GM12878 (cell line): ENCODE data around the gene NLRC3. TPM values are rescaled to one million over a fixed set of nuclear protein-coding genes. Genes with fewer than 3 reads are reported as not detected.

Experiments used
- ATAC-seq: fragments of 200-7000 bp; cut with Tn5 transposase; 3 replicates; pipeline ENCODE4 v1.9.1; 2020; ENCODE audit warnings: mild to moderate bottlenecking, moderate library complexity
- BruUV-seq: library from RNA; stranded (reverse); fragments of 400-500 nt; replicated peaks from 2 replicates; lab custom pipeline; 2021; lab: Mats Ljungman, UMichigan
- CTCF ChIA-PET: fragments of 300-600 bp; sonication (Branson Sonifier 250); formaldehyde crosslinking; extraction: SDS; loops from one replicate; lab custom pipeline; 2021; ENCODE audit warnings: inconsistent platforms; lab: Yijun Ruan, JAX
- POLR2A ChIA-PET: fragments of 350-600 bp; formaldehyde crosslinking; extraction: SDS; loops from one replicate; lab custom pipeline; 2021; ENCODE audit warnings: inconsistent platforms; lab: Charles Lee
- RAD21 ChIA-PET: fragments of 300-600 bp; sonication (Branson Sonifier 250); formaldehyde crosslinking; loops from one replicate; lab custom pipeline; 2023; ENCODE audit warnings: antibody characterized with exemption; ENCODE audit not compliant: unreplicated experiment; lab: Charles Lee
- SMC1A ChIA-PET: fragments of 300-600 bp; sonication (Branson Sonifier 250); formaldehyde crosslinking; loops from one replicate; lab custom pipeline; 2023; ENCODE audit not compliant: unreplicated experiment, uncharacterized antibody; lab: Charles Lee
- DNase-seq: peaks from one replicate; pipeline ENCODE4 v3.0.0-alpha.2; 2011; ENCODE audit warnings: low read depth, low spot score
- FAIRE-seq: peaks from 3 replicates; lab custom pipeline; 2011; peaks lifted over from hg19 to GRCh38; lab: Jason Lieb, UNC
- H2AFZ ChIP-seq: 2 replicates; pipeline ENCODE4 v1.6.0; 2011; ENCODE audit warnings: low read depth, low read length, control low read depth; ENCODE audit not compliant: control insufficient read depth
- H3K27ac ChIP-seq: 2 replicates; pipeline ENCODE4 v1.5.1; 2011; ENCODE audit warnings: control low read depth; ENCODE audit not compliant: control insufficient read depth, insufficient read depth
- H3K27me3 ChIP-seq, 2 experiments: replicated peaks in 1 of 2; 2 replicates each; pipeline versions ENCODE4 v1.6.0 to v1.6.1; 2011; ENCODE audit warnings: low read length in 1 of 2; ENCODE audit not compliant: control insufficient read depth in 2 of 2, insufficient read depth in 2 of 2
- H3K36me3 ChIP-seq, 2 experiments: 2 replicates each; pipeline ENCODE4 v1.5.1; 2011; ENCODE audit warnings: low read length in 1 of 2; ENCODE audit not compliant: control insufficient read depth in 2 of 2, insufficient read depth in 2 of 2
- H3K4me1 ChIP-seq: 2 replicates; pipeline ENCODE4 v1.6.1; 2011; ENCODE audit warnings: mild to moderate bottlenecking, low read length, moderate library complexity, mixed read lengths; ENCODE audit not compliant: control insufficient read depth, insufficient read depth
- H3K4me2 ChIP-seq: 2 replicates; pipeline ENCODE4 v1.6.0; 2011; ENCODE audit warnings: control low read depth; ENCODE audit not compliant: control insufficient read depth, insufficient read depth
- H3K4me3 ChIP-seq: fragments of 200-600 bp; sonication (generic); 2 replicates; pipeline ENCODE4 v1.5.1; 2016
- H3K79me2 ChIP-seq: 2 replicates; pipeline ENCODE4 v1.6.0; 2011; ENCODE audit warnings: low read length; ENCODE audit not compliant: control insufficient read depth, insufficient read depth
- H3K9ac ChIP-seq: 2 replicates; pipeline ENCODE4 v1.8.0; 2011; ENCODE audit warnings: low read length, control low read depth, mixed read lengths; ENCODE audit not compliant: control insufficient read depth, insufficient read depth
- H3K9me3 ChIP-seq: replicated peaks from 3 replicates; pipeline ENCODE4 v1.5.1; 2011; ENCODE audit warnings: mild to moderate bottlenecking, low read length; ENCODE audit not compliant: control insufficient read depth, insufficient read depth
- H4K20me1 ChIP-seq: 2 replicates; pipeline ENCODE4 v1.6.0; 2011; ENCODE audit not compliant: control insufficient read depth, insufficient read depth
- CHD1 ChIP-seq: IDR thresholded peaks from 2 replicates; pipeline ENCODE4 v1.6.1; 2012; ENCODE audit warnings: low read depth, low read length, improper control_type of control experiment
- MYB ChIP-seq: fragments of 150-350 bp; IDR thresholded peaks from 2 replicates; pipeline ENCODE4 v1.6.1; 2014; ENCODE audit warnings: mild to moderate bottlenecking, low read depth, low read length, borderline replicate concordance
- WGBS: methylation state at CpG from one replicate; pipeline ENCODE4 v1.1.6; 2016; ENCODE audit warnings: low lambda C conversion rate; ENCODE audit not compliant: insufficient replicate concordance, insufficient coverage; ENCODE audit errors: missing lambda C conversion rate; 5-methylcytosine and 5-hydroxymethylcytosine counted together
- in situ Hi-C: fragments of 300-500 bp; cut with MboI; formaldehyde crosslinking; loops from 9 replicates; pipeline ENCODE4 v1.14.3; 2018; ENCODE audit warnings: mixed read lengths
- intact Hi-C: fragments of 100-400 bp; cut with micrococcal nuclease; formaldehyde crosslinking; loops from one replicate; pipeline ENCODE4 v1.14.2; 2022; ENCODE audit not compliant: unreplicated experiment
- polyA plus RNA-seq, 11 experiments: library from polyadenylated mRNA; depleted of rRNA in 4 of 11; unstranded in 6 of 11; stranded (reverse) in 5 of 11; fragments of >200 nt; fragmentation: Nextera tagmentation in 4 of 11; fragmentation: Illumina TruSeq in 1 of 11; extraction: Ambion mirVana in 4 of 11; extraction: Trizol in 1 of 11; gene quantifications; 1 replicate in 1 of 11; 2 replicates in 10 of 11; pipeline versions ENCODE4 v1.2.1 to v1.2.3, GENCODE V29; 2011 to 2016; ENCODE audit warnings: inconsistent platforms in 2 of 11, missing spikeins in 2 of 11, low read depth in 1 of 11
- total RNA-seq, 4 experiments: library from RNA; depleted of rRNA in 3 of 4; stranded (reverse); fragments of >200 nt in 3 of 4; fragmentation: Illumina TruSeq in 1 of 4; extraction: Trizol in 1 of 4; gene quantifications; 2 replicates each; pipeline versions ENCODE4 v1.2.1 to v1.2.3, GENCODE V29; 2013 to 2021
- TF ChIP-seq, protein P1 (sequence below): IDR thresholded peaks from 2 replicates; pipeline ENCODE4 v1.6.1; 2011; ENCODE audit warnings: borderline replicate concordance, low read depth, mild to moderate bottlenecking, moderate library complexity, mixed read lengths, low read length; ENCODE audit not compliant: insufficient read depth; ENCODE audit errors: extremely low read length
- TF ChIP-seq, protein P2 (sequence below): fragments of 450-650 bp; IDR thresholded peaks from 2 replicates; pipeline ENCODE4 v1.6.1; 2014; ENCODE audit warnings: mild to moderate bottlenecking

Gene NLRC3
- total and polyA plus RNA-seq, 10 of the 15 experiments (the other 5 are each of a cell fraction or from before 2014, with no cell fraction given) = 2.2 to 17.8 (median 7.6) TPM

GRCh38 chr16:3553138-3553923 is 23.9 kb downstream of the NLRC3 start:
- H2AFZ ChIP-seq = no peak overlapping the region
- no peak overlapping the region for H3K9ac ChIP-seq
- ChIA-PET SMC1A (no interaction called here), RAD21 (no interaction called here), POLR2A (interaction anchor here (0.6 to 0.7 kb wide), 3 partner anchors 199 to 351 kb away, joined by 3 to 5 read pairs (median 3); no protein-coding TSS in a partner anchor)
- no peak overlapping the region for H3K4me2 ChIP-seq
- TF ChIP-seq, protein P1, sequence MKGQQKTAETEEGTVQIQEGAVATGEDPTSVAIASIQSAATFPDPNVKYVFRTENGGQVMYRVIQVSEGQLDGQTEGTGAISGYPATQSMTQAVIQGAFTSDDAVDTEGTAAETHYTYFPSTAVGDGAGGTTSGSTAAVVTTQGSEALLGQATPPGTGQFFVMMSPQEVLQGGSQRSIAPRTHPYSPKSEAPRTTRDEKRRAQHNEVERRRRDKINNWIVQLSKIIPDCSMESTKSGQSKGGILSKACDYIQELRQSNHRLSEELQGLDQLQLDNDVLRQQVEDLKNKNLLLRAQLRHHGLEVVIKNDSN = no peak
- TF ChIP-seq MYB (no peak), CHD1 (no peak)
- TF ChIP-seq, protein P2, sequence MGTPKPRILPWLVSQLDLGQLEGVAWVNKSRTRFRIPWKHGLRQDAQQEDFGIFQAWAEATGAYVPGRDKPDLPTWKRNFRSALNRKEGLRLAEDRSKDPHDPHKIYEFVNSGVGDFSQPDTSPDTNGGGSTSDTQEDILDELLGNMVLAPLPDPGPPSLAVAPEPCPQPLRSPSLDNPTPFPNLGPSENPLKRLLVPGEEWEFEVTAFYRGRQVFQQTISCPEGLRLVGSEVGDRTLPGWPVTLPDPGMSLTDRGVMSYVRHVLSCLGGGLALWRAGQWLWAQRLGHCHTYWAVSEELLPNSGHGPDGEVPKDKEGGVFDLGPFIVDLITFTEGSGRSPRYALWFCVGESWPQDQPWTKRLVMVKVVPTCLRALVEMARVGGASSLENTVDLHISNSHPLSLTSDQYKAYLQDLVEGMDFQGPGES = no peak
- TF ChIP-seq, all 136 proteins: peak for 0
- intact Hi-C loops (no loop called here), in situ Hi-C loops (no loop called here)
- WGBS = 97% methylated on average over 11 of the region's 11 CpGs
- Histone ChIP-seq H3K4me1 (no peaks in the 10 kb centered on the region), H3K4me3 (no peak overlapping the region), H3K36me3 (peaks cover 0 to 14% of the 10 kb centered on the region in 2 experiments; a peak in 3 of 4 replicates), H3K9me3 (no peaks in the 10 kb centered on the region), H3K27me3 (no peaks in the 10 kb centered on the region), H3K79me2 (no peaks in the 10 kb centered on the region), H3K27ac (no peak overlapping the region), H4K20me1 (no peaks in the 10 kb centered on the region)
- FAIRE-seq = no peak
- no TSS peak for BruUV-seq
- CTCF ChIA-PET = no interaction called here
- no peak for ATAC-seq
- no peak for DNase-seq
